Measurements from ENCODE around the gene CDR2L. TPM values are rescaled to one million over a fixed set of nuclear protein-coding genes. Genes with fewer than 3 reads are reported as not detected.

Gene CDR2L
- 34.9 and 96.2 TPM in 2 replicates for total RNA-seq (ENCODE audit: low replicate concordance)
- long read RNA-seq, partial matches to known transcripts = 0 of 8 reads
- long read RNA-seq, other reads (novel, unspliced or antisense) = 8 of 8 reads

GRCh38 chr17:74987418-74987908, at the start of gene CDR2L:
Gene CDR2L (plus strand): TSS chr17:74987632. CDS start chr17:74988044, 412 bp downstream.
- Mint-ChIP-seq H3K9me3 (no peaks in the 10 kb centered on the region), H3K36me3 (peaks cover 3% of the 10 kb centered on the region), H3K27ac (peak within 1 kb of the TSS; percentile 97), H3K4me3 (peak within 1 kb of the TSS; percentile 92), H3K4me1 (ENCODE audit: unreplicated experiment) (peaks cover 13% of the 10 kb centered on the region), H3K27me3 (no peaks in the 10 kb centered on the region)
- no peak for TF ChIP-seq CTCF (conservative IDR thresholded peaks at IDR 0.05)
- DNase-seq (ENCODE audit: extremely low spot score, unreplicated experiment) = peak; percentile 97

- Mint-ChIP-seq H3K4me3 (no peak overlapping the region), H3K9me3 (no peaks in the 10 kb centered on the region), H3K27ac (no peak overlapping the region), H3K36me3 (no peaks in the 10 kb centered on the region), H3K4me1 (ENCODE audit: unreplicated experiment) (no peaks in the 10 kb centered on the region), H3K27me3 (peaks cover 81% of the 10 kb centered on the region)
- no peak for DNase-seq (ENCODE audit: extremely low spot score, unreplicated experiment)
- TF ChIP-seq CTCF (conservative IDR thresholded peaks at IDR 0.05) = no peak
Measured at GRCh38 chr17:74938194-74938950, 49.1 kb upstream of the CDR2L start.

GRCh38 chr17:74939534-74939933, 47.9 kb upstream of the CDR2L start:
- H3K9me3 Mint-ChIP-seq = no peaks in the 10 kb centered on the region
- H3K36me3 Mint-ChIP-seq = no peaks in the 10 kb centered on the region
- H3K4me1 Mint-ChIP-seq (ENCODE audit: unreplicated experiment) = no peaks in the 10 kb centered on the region
- no peak overlapping the region for H3K4me3 Mint-ChIP-seq
- peaks cover 82% of the 10 kb centered on the region for H3K27me3 Mint-ChIP-seq
- TF ChIP-seq CTCF (conservative IDR thresholded peaks at IDR 0.05) = no peak
- no peak for DNase-seq (ENCODE audit: extremely low spot score, unreplicated experiment)
- peak overlapping the region; percentile 17 for H3K27ac Mint-ChIP-seq

- no peak for TF ChIP-seq CTCF (conservative IDR thresholded peaks at IDR 0.05)
- H3K27me3 Mint-ChIP-seq = peaks cover 84% of the 10 kb centered on the region
- H3K27ac Mint-ChIP-seq = no peak overlapping the region
- H3K4me1 Mint-ChIP-seq (ENCODE audit: unreplicated experiment) = no peaks in the 10 kb centered on the region
- H3K36me3 Mint-ChIP-seq = no peaks in the 10 kb centered on the region
- no peak overlapping the region for H3K4me3 Mint-ChIP-seq
- no peak for DNase-seq (ENCODE audit: extremely low spot score, unreplicated experiment)
- no peaks in the 10 kb centered on the region for H3K9me3 Mint-ChIP-seq
Measured at GRCh38 chr17:74941128-74941725, 46.2 kb upstream of the CDR2L start.

- DNase-seq (ENCODE audit: extremely low spot score, unreplicated experiment) = no peak
- no peaks in the 10 kb centered on the region for H3K4me1 Mint-ChIP-seq (ENCODE audit: unreplicated experiment)
- peak overlapping the region; percentile 39 for H3K4me3 Mint-ChIP-seq
- H3K27ac Mint-ChIP-seq = peak overlapping the region; percentile 99
- no peak for TF ChIP-seq CTCF (conservative IDR thresholded peaks at IDR 0.05)
- H3K9me3 Mint-ChIP-seq = no peaks in the 10 kb centered on the region
- peaks cover 66% of the 10 kb centered on the region for H3K27me3 Mint-ChIP-seq
- no peaks in the 10 kb centered on the region for H3K36me3 Mint-ChIP-seq
Measured at GRCh38 chr17:74943808-74944522, 43.5 kb upstream of the CDR2L start.
